ENCODE data around the gene TIAL1.
"Not testable (repeated sequence)": the region's sequence is repeated elsewhere in the genome, so short reads cannot be mapped to it uniquely, and the experiment has no call there.

The TIAL1 gene

GRCh38 chr10:119535837-119536507 is 60.8 kb downstream of the TIAL1 start:
- intact Hi-C loops (cut with DNase I), result no loop called here
- DNase-seq, result peak in 1 of 10 donors; percentile 32

DNA sequence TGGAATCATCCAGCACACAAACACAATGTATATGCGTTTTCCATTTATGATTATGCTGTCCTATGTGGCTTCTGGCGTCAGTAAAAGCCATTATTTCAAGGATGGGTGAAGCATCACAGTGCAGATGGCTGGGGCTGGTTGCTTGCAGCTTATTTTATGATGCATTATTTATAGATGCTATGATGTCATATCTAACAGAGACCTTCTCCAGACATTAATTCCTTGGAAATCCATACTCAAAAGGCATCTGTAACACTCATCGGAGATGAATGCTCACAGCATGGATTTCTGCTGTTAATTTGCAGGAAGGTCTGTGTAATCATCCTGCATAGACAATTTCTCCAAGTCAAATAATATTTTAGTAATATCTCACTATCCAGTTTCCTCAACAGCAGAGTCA is 61.5 kb downstream of the TIAL1 start:
- intact Hi-C loops (cut with DNase I), result no loop called here
- no peak for DNase-seq

DNA sequence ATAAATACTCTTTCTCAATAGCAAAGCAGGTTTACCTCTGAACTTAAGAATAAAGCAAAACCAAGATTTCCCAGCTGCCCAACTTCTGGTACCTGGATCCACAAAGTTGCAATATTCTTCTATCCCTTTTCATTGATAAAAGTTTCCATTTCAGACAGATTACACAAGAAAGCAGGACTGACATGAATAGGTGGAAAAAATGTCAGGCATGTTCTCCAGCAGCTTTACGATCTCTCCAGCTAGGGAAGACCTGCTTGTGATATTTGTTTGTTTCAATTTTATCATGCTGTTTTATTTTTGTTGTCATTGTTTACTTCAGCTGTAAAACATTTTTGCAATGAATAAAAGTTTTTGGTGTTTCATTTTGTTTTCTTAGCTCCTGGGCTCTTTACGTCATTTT is 63.3 kb downstream of the TIAL1 start:
- no peak for DNase-seq
- intact Hi-C loops (cut with DNase I), result no loop called here

DNA sequence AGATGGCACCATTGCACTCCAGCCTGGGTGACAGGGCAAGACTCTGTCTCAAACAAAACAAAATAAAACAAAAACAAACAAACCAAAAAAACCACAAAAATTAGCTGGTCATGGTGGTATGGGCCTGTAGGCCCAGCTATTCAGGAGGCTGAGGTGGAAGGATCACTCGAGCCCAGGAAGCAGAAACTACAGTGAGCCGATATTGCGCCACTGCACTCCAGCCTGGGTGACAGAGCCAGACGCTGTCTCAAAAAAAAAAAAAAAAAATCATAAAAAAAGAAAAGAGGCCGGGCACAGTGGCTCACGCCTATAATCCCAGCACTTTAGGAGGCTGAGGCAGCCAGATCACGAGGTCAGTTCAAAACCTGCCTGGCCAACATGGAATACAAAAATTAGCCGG is 64.0 kb downstream of the TIAL1 start:
- peak in 2 of 10 donors; percentile 46 to 59 for DNase-seq
- intact Hi-C loops (cut with DNase I), result not testable (repeated sequence)

DNA sequence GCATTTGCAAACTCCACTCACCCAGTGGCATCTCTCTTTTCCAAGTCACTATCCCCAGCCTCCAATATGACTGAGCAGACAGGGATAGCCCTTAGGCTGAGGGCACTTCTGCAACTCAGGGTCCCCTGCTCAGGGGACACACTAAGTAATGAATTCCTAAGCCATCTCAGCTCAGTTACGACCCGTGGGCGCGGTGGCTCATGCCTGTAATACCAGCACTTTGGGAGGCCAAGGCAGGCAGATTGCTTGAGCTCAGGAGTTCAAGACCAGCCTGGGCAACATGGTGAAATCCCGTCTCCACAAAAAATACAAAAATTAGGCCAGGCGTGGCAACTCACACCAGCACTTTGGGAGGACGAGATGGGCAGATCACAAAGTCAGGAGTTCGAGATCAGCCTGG is 64.5 kb downstream of the TIAL1 start:
- intact Hi-C loops (cut with DNase I), result not testable (repeated sequence)
- DNase-seq, result peak in 2 of 10 donors; percentile 43 to 67

- no peak for DNase-seq
- intact Hi-C loops (cut with DNase I), result no loop called here
These were observed 65.7 kb downstream of the TIAL1 start for GRCh38 chr10:119531067-119531466.

DNA sequence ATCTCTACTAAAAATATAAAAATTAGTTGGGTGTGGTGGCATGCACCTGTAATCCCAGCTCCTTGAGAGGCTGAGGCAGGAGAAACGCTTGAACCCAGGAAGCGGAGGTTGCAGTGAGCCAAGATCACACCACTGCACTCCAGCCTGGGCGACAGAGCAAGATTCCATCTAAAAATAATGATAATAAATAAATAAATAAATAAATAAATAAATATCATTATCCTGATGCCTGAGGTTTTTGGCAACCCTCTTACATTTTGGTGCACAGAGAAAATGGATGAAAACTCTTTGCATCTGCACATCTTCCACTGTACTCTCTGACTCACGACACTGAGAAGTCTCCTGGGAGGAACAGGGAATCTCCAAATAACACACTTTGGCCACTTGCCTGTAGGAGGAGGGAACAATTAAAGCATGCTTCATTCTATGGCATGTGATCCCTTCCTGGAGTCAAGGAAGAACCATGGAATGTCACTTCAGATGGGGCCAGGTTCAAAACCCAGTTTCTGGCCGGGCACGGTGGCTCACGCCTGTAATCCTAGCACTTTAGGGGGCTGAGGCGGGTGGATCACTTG is 68.0 kb downstream of the TIAL1 start:
- peak in 2 of 10 donors; percentile 35 to 42 for DNase-seq
- intact Hi-C loops (cut with DNase I), result not testable (repeated sequence)

GRCh38 chr10:119526621-119527592 is 69.9 kb downstream of the TIAL1 start:
- DNase-seq, result peak in 2 of 10 donors; percentile 29 to 76
- intact Hi-C loops (cut with DNase I), result no loop called here

GRCh38 chr10:119526149-119526548 is 70.6 kb downstream of the TIAL1 start:
- no peak for DNase-seq
- intact Hi-C loops (cut with DNase I), result no loop called here

- intact Hi-C loops (cut with DNase I), result no loop called here
- DNase-seq, result peak in 2 of 10 donors; percentile 46 to 68
These were observed 71.6 kb downstream of the TIAL1 start for GRCh38 chr10:119525116-119525515.

GRCh38 chr10:119524720-119525070 is 72.1 kb downstream of the TIAL1 start:
- intact Hi-C loops (cut with DNase I), result no loop called here
- peak in 2 of 10 donors; percentile 34 to 51 for DNase-seq

DNA sequence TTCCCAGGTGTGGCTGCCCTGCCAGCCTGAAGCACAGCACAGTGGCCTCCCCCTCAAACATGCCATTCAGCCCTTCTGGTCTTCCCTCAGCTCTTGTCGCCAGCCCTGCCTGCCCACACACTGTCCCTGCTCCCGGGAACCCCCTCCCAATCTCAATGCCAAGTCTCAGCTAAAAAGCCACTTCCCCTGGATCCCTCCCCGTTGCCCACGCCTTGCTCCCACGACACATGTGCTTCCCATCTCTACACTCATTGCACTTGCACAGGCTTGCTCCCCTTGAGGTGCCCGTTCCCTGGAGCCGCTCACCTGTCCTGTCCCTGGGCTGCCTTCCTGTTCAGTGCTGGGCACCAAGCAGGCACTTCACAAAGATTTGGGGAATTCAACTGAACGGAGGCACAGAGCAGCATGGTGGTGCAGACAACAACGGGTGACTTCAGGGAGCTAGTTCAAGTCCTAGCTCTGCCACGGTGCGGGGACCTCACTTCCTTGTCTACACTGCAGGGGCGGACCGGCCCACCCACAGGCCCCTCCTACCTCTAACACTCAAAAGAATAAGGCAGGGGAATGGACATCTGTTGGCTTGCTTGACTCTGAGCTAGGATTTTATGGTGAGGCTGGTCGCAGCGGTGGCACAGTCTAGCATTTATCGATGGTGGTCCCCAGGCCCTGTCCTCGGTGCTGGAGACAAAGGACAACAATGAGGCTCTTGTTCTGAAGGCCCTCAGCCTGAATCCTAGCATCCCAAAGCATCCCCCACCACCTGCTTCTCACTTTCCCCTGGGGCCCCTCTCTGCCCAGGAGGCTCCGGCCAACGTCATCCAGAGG is 72.7 kb downstream of the TIAL1 start:
- intact Hi-C loops (cut with DNase I), result no loop called here
- DNase-seq, result peak in 2 of 10 donors; percentile 57 to 68
